ENCODE results near the gene RNF145. TPM values are rescaled to one million over a fixed set of nuclear protein-coding genes. Genes with fewer than 3 reads are reported as not detected.
"Not testable (repeated sequence)": the region's sequence is repeated elsewhere in the genome, so short reads cannot be mapped to it uniquely, and the experiment has no call there.

The RNF145 gene
- total RNA-seq, 2 experiments from 2014 or later = 77.5 to 87.5 TPM

GRCh38 chr5:159230657-159231056 is 21.3 kb upstream of the RNF145 start:
- TF ChIP-seq CTCF (IDR thresholded peaks at IDR 0.05) = no peak
- ChIA-PET CTCF (interaction anchor here (2.5 kb wide), 1 partner anchor 74 kb away, joined by 7 read pairs; no protein-coding TSS in a partner anchor), POLR2A (interaction anchor here (1.1 kb wide), 1 partner anchor 35 kb away, joined by 3 read pairs; no protein-coding TSS in a partner anchor)
- no peaks in the 10 kb centered on the region for H3K9me3 Mint-ChIP-seq
- no peaks in the 10 kb centered on the region for H3K27me3 Mint-ChIP-seq
- ATAC-seq (no peak), DNase-seq (no peak)
- H3K27ac Mint-ChIP-seq = no peak overlapping the region
- no peak overlapping the region for H3K4me3 Mint-ChIP-seq
- no peaks in the 10 kb centered on the region for H3K36me3 Mint-ChIP-seq (ENCODE audit: low read depth)
- intact Hi-C loops (cut with micrococcal nuclease) = no loop called here
- no peaks in the 10 kb centered on the region for H3K4me1 Mint-ChIP-seq (ENCODE audit: low read depth)

- CTCF ChIA-PET = interaction anchor here (1.0 kb wide), 1 partner anchor 71 kb away, joined by 3 read pairs; no protein-coding TSS in a partner anchor
- intact Hi-C loops (cut with micrococcal nuclease); H3K4me1 Mint-ChIP-seq (ENCODE audit: low read depth); H3K27me3 Mint-ChIP-seq; H3K27ac Mint-ChIP-seq; ATAC-seq; H3K4me3 Mint-ChIP-seq; H3K36me3 Mint-ChIP-seq (ENCODE audit: low read depth); DNase-seq; H3K9me3 Mint-ChIP-seq: not testable (repeated sequence)
- POLR2A ChIA-PET = interaction anchor here (0.6 kb wide), 1 partner anchor 229 kb away, joined by 5 read pairs; no protein-coding TSS in a partner anchor
Measured at GRCh38 chr5:159228097-159228496, 18.7 kb upstream of the RNF145 start.

- intact Hi-C loops (cut with micrococcal nuclease) = no loop called here
- POLR2A ChIA-PET = interaction anchor here (0.6 kb wide), 1 partner anchor 229 kb away, joined by 5 read pairs; no protein-coding TSS in a partner anchor
- Mint-ChIP-seq H3K4me3 (no peak overlapping the region), H3K9me3 (no peaks in the 10 kb centered on the region), H3K4me1 (ENCODE audit: low read depth) (no peaks in the 10 kb centered on the region), H3K36me3 (ENCODE audit: low read depth) (no peaks in the 10 kb centered on the region), H3K27ac (no peak overlapping the region), H3K27me3 (no peaks in the 10 kb centered on the region)
- TF ChIP-seq CTCF (IDR thresholded peaks at IDR 0.05) = no peak
- ATAC-seq = no peak
- DNase-seq = no peak
- CTCF ChIA-PET = interaction anchor here (1.0 kb wide), 1 partner anchor 70 kb away, joined by 3 read pairs; no protein-coding TSS in a partner anchor
Measured at GRCh38 chr5:159227452-159227851, 18.1 kb upstream of the RNF145 start.

- no peak for ATAC-seq
- Mint-ChIP-seq H3K36me3 (ENCODE audit: low read depth) (no peaks in the 10 kb centered on the region), H3K4me3 (no peak overlapping the region), H3K27me3 (no peaks in the 10 kb centered on the region), H3K9me3 (no peaks in the 10 kb centered on the region), H3K27ac (no peak overlapping the region), H3K4me1 (ENCODE audit: low read depth) (no peaks in the 10 kb centered on the region)
- ChIA-PET POLR2A (no interaction called here), CTCF (no interaction called here)
- DNase-seq = no peak
- TF ChIP-seq CTCF (IDR thresholded peaks at IDR 0.05) = no peak
- intact Hi-C loops (cut with micrococcal nuclease) = no loop called here
Measured at GRCh38 chr5:159226451-159226850, 17.1 kb upstream of the RNF145 start.

- ChIA-PET CTCF (no interaction called here), POLR2A (no interaction called here)
- intact Hi-C loops (cut with micrococcal nuclease) = no loop called here
- DNase-seq = no peak
- Mint-ChIP-seq H3K4me3 (no peak overlapping the region), H3K4me1 (ENCODE audit: low read depth) (no peaks in the 10 kb centered on the region), H3K27ac (no peak overlapping the region), H3K36me3 (ENCODE audit: low read depth) (no peaks in the 10 kb centered on the region), H3K27me3 (no peaks in the 10 kb centered on the region), H3K9me3 (no peaks in the 10 kb centered on the region)
- TF ChIP-seq CTCF (IDR thresholded peaks at IDR 0.05) = no peak
- ATAC-seq = no peak
Measured at GRCh38 chr5:159224471-159224870, 15.1 kb upstream of the RNF145 start.

All from activated CD8-positive, alpha-beta T cell treated with anti-CD3 and anti-CD28 coated beads for 36 hours (primary cell).